Esophagus muscularis mucosa (tissue), 3 donors: ENCODE measurements around the gene PLOD3.

ENCODE experiments used
- POLR2A ChIP-seq: fragments of 450-650 bp; IDR thresholded peaks from one replicate; pipeline ENCODE4 v1.6.1; 2017; ENCODE audit warnings: antibody characterized with exemption, moderate library complexity, mild to moderate bottlenecking, low read depth
- TF ChIP-seq, protein P1 (sequence below), 3 experiments: fragments of 200-600 bp in 2 of 3; fragments of 450-650 bp in 1 of 3; sonication (generic) in 2 of 3; IDR thresholded peaks; one replicate each; pipeline ENCODE4 v1.5.1; 2017 to 2019; ENCODE audit warnings: antibody characterized with exemption in 3 of 3, mild to moderate bottlenecking in 2 of 3, moderate library complexity in 1 of 3

DNA sequence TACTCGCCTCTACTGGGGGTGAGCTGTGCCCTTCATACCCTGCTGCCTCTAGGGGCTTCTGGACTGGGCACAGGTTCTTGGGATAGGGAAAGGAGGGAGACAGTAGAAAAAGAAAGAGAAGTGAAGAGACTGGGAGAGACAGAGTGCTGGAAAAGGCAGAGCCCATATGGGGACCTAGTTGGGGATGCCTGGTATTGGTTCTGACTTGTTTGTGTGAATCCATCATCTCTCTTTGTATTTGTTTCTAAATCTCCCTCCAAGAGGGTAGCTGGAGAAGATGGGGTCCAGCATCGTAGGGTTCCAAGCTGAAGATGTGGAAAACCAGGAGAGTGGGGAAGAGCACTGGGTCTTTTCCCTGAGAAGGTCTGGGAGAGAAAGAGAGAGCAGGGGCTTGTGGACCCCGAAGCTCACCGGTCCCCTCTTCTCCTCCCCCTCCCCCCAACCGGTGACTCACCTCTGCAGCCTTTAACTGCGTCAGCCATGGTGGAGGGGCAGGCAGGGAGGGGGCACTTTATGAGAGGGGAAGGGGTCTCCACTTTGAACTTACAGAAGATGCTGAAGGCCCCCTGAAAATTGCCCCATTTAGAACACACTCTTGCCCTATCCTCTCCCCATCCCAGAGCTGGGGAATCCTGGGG lies 48.9 kb downstream of the PLOD3 start:
- TF ChIP-seq, protein P1, sequence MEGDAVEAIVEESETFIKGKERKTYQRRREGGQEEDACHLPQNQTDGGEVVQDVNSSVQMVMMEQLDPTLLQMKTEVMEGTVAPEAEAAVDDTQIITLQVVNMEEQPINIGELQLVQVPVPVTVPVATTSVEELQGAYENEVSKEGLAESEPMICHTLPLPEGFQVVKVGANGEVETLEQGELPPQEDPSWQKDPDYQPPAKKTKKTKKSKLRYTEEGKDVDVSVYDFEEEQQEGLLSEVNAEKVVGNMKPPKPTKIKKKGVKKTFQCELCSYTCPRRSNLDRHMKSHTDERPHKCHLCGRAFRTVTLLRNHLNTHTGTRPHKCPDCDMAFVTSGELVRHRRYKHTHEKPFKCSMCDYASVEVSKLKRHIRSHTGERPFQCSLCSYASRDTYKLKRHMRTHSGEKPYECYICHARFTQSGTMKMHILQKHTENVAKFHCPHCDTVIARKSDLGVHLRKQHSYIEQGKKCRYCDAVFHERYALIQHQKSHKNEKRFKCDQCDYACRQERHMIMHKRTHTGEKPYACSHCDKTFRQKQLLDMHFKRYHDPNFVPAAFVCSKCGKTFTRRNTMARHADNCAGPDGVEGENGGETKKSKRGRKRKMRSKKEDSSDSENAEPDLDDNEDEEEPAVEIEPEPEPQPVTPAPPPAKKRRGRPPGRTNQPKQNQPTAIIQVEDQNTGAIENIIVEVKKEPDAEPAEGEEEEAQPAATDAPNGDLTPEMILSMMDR (IDR thresholded peaks at IDR 0.05): no peak
- TF ChIP-seq POLR2A: no peak
